Stimulated activated CD4-positive, alpha-beta T cell treated with anti-CD3 and anti-CD28 coated beads, Interleukin-1b, Interleukin-23, amount 100 ng/mL, for 24 hours (primary cell): ENCODE results near the gene KCND3.

Experiments used
- DNase-seq, 4 experiments: peaks; one replicate each; pipeline ENCODE4 v3.0.0-alpha.2; 2020; ENCODE audit warnings: low read depth in 4 of 4, low spot score in 1 of 4

The KCND3 gene

DNA sequence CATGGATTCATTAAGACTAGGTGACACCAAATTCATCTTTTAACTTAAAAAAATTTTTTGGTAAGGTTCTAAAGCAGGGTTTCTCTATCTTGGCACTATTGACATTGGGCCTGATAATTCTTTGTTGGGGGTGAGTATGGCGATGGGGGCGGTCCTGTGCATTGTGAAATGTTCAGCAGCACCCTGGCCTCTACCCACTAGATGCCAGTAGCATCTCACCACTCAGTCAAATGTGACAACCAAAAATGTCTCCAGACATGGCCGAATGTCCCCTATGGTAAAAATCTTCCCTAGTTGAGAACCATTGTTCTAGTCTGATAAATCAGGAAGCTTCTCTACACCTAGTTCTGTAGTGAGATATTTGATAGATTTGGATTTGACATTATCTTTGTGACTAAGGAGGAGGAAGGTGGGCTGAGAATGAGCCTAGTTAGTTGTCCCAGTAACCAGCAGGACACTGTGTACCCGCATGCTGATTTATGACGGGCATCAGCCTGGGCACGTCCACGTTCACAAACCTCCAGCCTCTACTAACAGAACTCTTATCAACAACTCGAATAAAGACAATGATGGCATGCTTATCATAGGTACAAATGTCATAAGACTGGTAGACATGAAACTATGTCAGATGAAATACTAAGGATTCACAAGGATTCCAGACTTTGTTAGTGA lies 104.6 kb downstream of the KCND3 start:
- no peak for DNase-seq

DNA sequence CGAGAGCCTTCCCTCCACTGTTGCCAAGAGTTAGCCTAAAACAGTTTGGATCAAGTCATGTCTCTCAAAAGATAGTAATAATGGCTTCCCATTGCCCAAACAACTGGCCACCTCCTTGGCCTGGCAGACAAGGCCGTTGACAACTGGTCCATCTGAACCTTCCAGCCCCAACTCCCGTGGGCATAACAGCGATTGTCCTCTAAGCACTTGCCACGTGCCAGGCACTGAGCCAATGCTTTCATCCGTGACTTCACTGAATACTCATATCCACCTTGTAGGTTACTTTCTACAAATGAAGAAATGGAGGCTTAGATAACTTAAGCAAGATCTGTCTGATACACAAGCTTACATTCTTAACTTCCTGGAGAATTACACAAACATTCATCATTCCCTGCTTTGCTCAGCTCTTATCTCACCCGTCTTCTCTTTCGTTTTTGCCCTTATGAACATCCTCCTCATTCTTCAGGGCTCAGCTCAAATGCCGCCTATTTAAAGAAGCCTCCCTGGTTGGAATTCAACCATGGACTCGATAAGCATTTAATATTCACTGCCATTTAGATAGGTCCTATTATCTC lies 106.4 kb downstream of the KCND3 start:
- DNase-seq: no peak

GRCh38 chr1:111882559-111882958 lies 106.9 kb downstream of the KCND3 start:
- DNase-seq: no peak

DNA sequence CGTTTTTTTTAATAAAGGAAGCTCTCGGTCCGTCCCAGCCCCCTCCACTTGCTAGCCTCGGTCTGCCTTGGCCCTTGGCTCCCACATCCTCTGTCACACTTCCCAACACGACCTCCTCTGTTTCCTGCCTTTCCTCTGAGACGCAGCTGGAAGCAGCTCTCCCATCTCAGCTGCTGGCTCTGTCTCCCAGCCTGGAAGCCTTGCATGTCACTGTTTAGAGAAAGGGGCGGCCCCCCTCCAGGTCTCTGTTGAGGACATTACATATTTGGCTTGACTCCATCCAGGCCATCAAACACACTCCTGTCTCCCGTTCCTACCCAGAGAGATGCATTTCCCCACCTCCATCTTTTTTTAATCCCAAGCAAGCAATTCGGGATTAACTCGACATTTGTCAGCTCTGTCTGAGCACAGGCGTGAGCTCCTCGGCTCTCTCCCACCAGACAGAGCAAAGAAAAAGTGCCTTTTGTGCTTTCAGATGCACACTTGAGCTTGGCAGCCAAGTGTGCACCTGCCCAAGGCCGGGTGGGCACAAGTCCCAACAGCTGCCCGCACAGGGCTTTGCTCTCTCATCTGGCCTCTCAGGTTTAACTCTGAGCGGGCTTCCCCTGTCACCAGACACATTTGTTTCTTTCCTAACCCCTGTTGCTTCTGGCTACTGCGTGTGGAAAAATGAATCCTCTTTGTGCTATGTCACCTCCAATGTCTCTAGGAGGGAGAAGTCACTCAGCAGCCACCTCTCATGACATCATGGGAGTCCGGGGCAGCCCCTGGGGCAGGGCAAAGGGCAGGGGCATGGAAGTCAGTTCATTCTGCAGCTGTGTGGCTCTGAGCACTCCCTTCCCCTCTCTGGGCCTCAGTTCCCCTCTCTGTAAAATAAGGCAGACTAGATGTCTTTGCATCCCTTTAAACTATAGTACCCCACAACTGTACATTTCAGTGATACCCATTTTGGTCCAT lies 108.3 kb downstream of the KCND3 start:
- no peak for DNase-seq

- DNase-seq: no peak
Observed at GRCh38 chr1:111879081-111879480, 110.4 kb downstream of the KCND3 start.

DNA sequence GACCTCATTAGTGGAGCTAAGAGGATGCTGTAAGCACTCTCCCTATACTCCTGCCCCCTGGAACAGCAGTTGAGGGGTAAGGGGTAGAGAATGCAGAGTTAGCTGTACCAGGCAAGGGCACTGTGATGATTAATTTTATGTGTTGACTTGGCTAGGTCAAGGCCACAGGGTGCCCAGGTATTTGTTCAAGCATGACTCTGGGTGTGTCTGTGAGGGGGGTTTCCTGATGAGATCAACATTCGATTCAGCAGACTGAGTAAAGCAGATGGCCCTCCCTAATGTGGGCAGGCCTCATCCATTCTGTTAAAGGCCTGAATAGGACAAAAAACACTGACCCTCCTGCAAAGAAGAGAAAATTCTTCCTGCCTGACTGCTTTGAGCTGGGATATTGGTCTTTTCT lies 110.8 kb downstream of the KCND3 start:
- no peak for DNase-seq

- DNase-seq: no peak
Observed at GRCh38 chr1:111878091-111878490, 111.4 kb downstream of the KCND3 start.

DNA sequence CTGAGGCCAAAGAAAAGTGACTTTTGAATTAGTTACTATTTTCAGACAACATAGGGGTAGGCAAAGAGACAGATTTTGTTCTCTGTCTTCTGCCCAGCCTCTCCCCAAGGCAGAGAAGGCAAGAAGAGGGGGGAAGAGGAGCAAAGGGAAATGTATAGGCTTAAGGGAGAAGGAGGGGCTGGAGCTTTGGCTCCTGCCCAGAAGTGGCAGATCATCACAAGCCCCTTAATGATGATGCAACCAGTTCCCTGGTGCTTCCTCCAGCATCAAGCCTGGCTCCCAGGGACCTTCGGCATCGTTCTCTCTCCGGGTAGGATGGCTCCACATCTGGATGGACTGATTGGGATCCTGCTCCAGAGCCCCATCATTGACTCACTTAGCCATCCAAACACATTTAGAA lies 112.8 kb downstream of the KCND3 start:
- no peak for DNase-seq

- DNase-seq: no peak
Observed at GRCh38 chr1:111875640-111876039, 113.8 kb downstream of the KCND3 start.

GRCh38 chr1:111873460-111874030 lies 115.9 kb downstream of the KCND3 start:
- no peak for DNase-seq

DNA sequence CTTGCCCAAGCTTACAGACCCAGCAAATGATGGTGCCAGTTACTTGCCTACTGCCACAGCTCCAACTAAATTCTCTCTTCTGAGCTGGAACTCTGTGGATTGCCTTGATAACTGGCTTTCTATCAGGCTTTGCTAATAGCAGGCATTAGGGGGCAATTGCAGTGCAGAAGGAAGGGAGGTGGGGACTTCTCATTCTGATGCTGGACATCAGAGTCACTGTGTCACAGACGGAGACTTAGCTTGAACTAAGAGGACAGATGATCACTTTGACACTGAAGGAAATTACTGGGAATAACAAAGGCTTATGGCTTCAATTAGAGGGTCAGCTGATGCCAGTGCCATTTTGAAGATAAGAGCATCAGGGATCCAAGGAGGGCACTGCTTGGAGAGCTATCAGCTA lies 119.3 kb downstream of the KCND3 start:
- no peak for DNase-seq

- no peak for DNase-seq
Observed at GRCh38 chr1:111867868-111868440, 121.5 kb downstream of the KCND3 start.

- DNase-seq: no peak
Observed at GRCh38 chr1:111864862-111865261, 124.6 kb downstream of the KCND3 start.

GRCh38 chr1:111863401-111863800 lies 126.1 kb downstream of the KCND3 start:
- no peak for DNase-seq

DNA sequence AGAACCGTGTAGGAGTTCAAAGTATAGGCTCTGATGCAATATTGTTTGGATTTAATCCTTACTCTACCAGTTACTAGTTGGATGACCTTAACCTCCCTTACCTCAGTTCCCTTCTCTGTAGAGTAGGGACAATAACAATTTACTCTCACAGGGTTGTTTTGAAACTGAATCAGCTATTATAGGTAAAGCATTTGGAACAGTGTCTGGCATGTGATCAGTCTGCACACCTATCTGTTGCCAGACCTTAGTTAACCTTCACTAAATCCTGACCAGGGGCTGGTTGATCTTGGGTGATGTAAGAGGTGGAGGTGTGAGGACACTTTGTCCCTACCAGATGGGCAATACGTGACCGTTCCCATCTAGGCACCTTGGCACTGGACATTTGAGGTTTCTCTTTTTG lies 126.9 kb downstream of the KCND3 start:
- DNase-seq: no peak

GRCh38 chr1:111861523-111861922 lies 127.9 kb downstream of the KCND3 start:
- no peak for DNase-seq

DNA sequence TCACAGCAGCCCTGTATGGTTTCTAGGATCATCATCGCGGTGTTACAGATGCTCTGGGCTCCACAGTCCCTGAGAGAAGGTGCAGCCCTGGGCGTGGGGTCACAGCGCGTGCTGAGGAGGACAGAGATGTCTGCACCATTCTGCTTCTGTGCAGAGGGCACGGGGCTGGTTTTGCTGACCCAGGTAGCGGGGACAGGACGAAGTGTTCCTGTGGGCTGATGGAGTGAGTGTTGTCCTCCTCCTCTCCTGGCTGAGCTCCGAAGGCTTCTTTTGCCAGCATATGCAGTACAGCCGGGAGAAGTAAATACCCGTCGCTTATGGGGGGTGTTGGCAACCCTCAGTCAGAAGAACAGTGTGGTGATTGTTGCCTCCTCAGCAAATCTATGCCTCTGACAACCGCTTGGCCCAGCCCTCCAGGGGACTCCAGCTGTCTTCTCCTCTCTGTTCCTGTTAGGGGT lies 132.2 kb downstream of the KCND3 start:
- DNase-seq: no peak

DNA sequence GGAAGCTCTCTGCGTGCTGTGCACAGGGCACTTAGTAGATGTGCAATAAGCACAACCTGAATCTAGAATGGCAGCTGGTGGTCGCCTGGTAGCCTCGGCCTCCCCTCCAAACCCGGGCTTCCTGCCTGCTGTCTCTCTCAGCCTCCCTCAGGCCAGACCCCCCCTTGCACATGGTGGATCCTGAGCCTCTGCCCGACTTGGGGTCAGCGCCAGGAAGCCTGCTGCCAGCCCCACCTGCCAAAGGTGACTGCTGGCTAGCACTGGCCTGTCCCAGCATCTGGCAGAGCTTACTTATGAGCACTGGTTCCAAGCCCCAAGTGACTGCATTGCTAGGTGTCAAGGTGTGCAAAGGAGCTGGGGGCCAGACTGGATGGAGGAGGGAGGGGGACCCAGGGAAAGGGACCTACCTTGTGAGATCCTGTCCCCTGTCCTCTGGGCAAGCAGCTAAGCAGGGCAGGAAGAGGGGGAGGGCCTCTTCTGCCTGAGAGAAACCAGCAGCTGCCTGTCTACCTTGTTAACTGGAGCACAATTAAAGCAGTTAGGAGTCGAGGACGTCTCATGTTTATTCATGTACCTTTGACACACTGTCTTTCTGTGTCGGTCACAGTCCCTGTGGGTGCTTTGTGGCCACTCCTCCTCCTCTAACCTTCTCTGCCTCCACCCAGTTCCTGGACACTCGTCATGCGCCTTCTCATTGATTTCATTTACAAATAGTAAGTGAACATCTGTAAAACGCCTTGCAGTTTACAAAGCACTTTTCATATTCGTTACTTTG lies 132.9 kb downstream of the KCND3 start:
- no peak for DNase-seq

GRCh38 chr1:111855260-111855659 lies 134.2 kb downstream of the KCND3 start:
- no peak for DNase-seq

- DNase-seq: no peak
Observed at GRCh38 chr1:111852261-111852721, 137.2 kb downstream of the KCND3 start.
